HEK293T (cell line): ENCODE results near the gene HPDL.

Experiments
- CTCF ChIA-PET: fragments of 350-600 bp; formaldehyde crosslinking; extraction: SDS; loops from one replicate; lab custom pipeline; 2021; ENCODE audit warnings: antibody characterized with exemption, inconsistent platforms; lab: Yijun Ruan, JAX
- POLR2A ChIA-PET: fragments of 350-600 bp; formaldehyde crosslinking; extraction: SDS; loops from one replicate; lab custom pipeline; 2020; ENCODE audit warnings: antibody characterized with exemption, inconsistent platforms; lab: Yijun Ruan, JAX
- DNase-seq: peaks from one replicate; pipeline ENCODE4 v3.0.0; 2012; ENCODE audit warnings: mixed read lengths; ENCODE audit errors: extremely low spot score
- ARNT ChIP-seq: fragments of 450-650 bp; IDR thresholded peaks from 2 replicates; pipeline ENCODE4 v1.6.1; 2017; ENCODE audit warnings: mild to moderate bottlenecking
- BHLHE40 ChIP-seq: fragments of 450-650 bp; IDR thresholded peaks from 2 replicates; pipeline ENCODE4 v1.6.1; 2016; ENCODE audit warnings: mild to moderate bottlenecking, moderate library complexity, borderline replicate concordance
- CTBP1 ChIP-seq: fragments of 450-650 bp; IDR thresholded peaks from 2 replicates; pipeline ENCODE4 v1.6.1; 2016; ENCODE audit warnings: borderline replicate concordance
- ELF4 ChIP-seq: fragments of 450-650 bp; IDR thresholded peaks from 2 replicates; pipeline ENCODE4 v1.6.1; 2017; ENCODE audit warnings: antibody characterized with exemption
- FOXA1 ChIP-seq: fragments of 450-650 bp; IDR thresholded peaks from 2 replicates; pipeline ENCODE4 v1.6.1; 2016; ENCODE audit warnings: mild to moderate bottlenecking
- FOXK2 ChIP-seq: fragments of 450-650 bp; IDR thresholded peaks from 2 replicates; pipeline ENCODE4 v1.6.1; 2016; ENCODE audit warnings: mild to moderate bottlenecking
- FOXM1 ChIP-seq: fragments of 450-650 bp; IDR thresholded peaks from 2 replicates; pipeline ENCODE4 v1.6.1; 2017; ENCODE audit warnings: mild to moderate bottlenecking, borderline replicate concordance
- HDGF ChIP-seq: fragments of 450-650 bp; IDR thresholded peaks from 2 replicates; pipeline ENCODE4 v1.6.1; 2017; ENCODE audit warnings: antibody characterized with exemption, borderline replicate concordance
- L3MBTL2 ChIP-seq: fragments of 450-650 bp; conservative IDR thresholded peaks from 2 replicates; pipeline ENCODE4 v1.6.1; 2016; ENCODE audit warnings: mild to moderate bottlenecking
- LEF1 ChIP-seq: fragments of 450-650 bp; IDR thresholded peaks from 2 replicates; pipeline ENCODE4 v1.6.1; 2017; ENCODE audit warnings: mild to moderate bottlenecking, borderline replicate concordance
- NFRKB ChIP-seq: fragments of 450-650 bp; IDR thresholded peaks from 2 replicates; pipeline ENCODE4 v1.6.1; 2016; ENCODE audit warnings: mild to moderate bottlenecking, moderate library complexity
- SP1 ChIP-seq: fragments of 450-650 bp; IDR thresholded peaks from 2 replicates; pipeline ENCODE4 v1.6.1; 2017
- SUZ12 ChIP-seq: fragments of 450-650 bp; IDR thresholded peaks from 2 replicates; pipeline ENCODE4 v1.6.1; 2016; ENCODE audit warnings: mild to moderate bottlenecking
- TARDBP ChIP-seq: fragments of 450-650 bp; IDR thresholded peaks from 2 replicates; pipeline ENCODE4 v1.6.1; 2016
- ZNF384 ChIP-seq: fragments of 450-650 bp; IDR thresholded peaks from 2 replicates; pipeline ENCODE4 v1.6.1; 2016
- TF ChIP-seq, protein P1 (sequence below): fragments of 450-650 bp; IDR thresholded peaks from 2 replicates; pipeline ENCODE4 v1.6.1; 2016

The HPDL gene

DNA sequence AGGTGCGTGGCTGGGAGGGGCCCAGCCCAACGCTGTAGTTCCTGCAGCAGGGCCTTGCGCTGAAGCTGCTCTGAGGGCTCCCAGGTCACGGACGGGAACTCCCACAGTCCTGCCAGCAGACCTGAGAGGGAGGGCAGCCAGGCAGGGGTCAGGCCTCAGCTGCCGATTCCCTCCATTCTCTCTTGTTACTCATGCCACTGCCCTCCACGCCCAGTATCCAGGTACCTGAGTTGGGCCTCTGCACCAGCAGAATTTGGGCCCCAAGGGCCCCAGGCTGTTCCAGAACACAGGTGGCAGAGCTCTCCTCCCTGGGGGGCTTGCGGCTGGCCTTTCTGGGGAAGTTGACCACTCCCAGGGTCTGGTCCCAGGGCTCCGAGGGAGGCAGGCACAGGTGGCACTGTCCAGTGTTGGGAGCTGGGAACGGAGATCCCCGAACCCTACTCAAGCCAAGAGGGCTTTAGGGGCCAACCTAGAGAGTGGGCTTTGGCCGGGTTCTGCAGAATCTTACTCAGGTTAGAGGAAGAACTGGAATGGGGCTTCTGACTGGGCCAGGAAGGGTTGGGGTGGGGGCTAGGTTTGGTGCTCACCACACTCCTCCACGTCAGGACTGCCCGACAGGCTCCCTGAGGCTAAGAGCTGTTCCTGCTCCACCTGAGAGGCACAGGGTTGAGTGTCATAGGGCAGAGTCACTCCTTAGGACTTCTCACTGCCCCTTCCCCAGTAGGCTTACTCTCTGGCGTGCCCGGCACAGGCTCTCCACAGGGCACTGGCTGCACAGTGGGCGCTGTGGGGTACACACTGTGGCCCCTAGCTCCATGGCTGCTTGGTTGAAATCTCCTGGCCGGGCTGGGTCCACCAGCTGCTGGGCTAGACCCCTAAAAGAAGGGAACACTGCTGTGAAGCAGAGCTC is 5.0 kb downstream of the HPDL start:
- ChIA-PET CTCF (no interaction called here), POLR2A (interaction anchor here (1.5 to 7.0 kb wide), 2 partner anchors 8 to 28 kb away, joined by 5 to 61 read pairs; partner anchors contain the start of genes MUTYH and TOE1)

DNA sequence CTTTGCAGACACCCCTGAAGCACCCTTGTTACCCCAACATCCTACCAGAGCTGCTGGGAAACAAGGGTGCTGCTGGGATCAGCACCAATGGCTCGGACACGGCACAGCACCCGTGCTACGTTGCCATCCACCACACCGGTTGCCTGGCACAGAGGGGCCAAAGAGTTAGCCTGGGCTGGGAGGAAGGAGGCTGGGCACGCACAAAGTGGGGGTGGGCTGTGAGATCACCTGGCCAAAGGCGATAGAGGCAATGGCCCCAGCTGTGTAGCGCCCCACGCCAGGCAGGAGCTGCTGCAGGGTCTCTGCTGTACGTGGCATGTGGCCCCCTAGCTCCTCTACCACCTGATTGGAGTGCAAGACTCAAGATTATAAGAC is 5.6 kb downstream of the HPDL start:
- TF ChIP-seq, protein P1, sequence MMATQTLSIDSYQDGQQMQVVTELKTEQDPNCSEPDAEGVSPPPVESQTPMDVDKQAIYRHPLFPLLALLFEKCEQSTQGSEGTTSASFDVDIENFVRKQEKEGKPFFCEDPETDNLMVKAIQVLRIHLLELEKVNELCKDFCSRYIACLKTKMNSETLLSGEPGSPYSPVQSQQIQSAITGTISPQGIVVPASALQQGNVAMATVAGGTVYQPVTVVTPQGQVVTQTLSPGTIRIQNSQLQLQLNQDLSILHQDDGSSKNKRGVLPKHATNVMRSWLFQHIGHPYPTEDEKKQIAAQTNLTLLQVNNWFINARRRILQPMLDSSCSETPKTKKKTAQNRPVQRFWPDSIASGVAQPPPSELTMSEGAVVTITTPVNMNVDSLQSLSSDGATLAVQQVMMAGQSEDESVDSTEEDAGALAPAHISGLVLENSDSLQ: no peak
- no peak for TF ChIP-seq BHLHE40
- no peak for TF ChIP-seq CTBP1
- no peak for TF ChIP-seq ELF4
- no peak for TF ChIP-seq ARNT
- TF ChIP-seq HDGF: no peak
- no peak for TF ChIP-seq TARDBP
- TF ChIP-seq LEF1: no peak
- no peak for TF ChIP-seq SP1
- TF ChIP-seq SUZ12: no peak
- TF ChIP-seq L3MBTL2: no peak
- TF ChIP-seq ZNF384: no peak
- POLR2A ChIA-PET: interaction anchor here (7.0 kb wide), 1 partner anchor 8 kb away, joined by 61 read pairs; the partner anchor contains the start of genes MUTYH and TOE1
- CTCF ChIA-PET: no interaction called here
- no peak for DNase-seq

More for the DNA sequence above, 5.0 kb downstream of the HPDL start:
- no peak for TF ChIP-seq BHLHE40
- DNase-seq: no peak

DNA sequence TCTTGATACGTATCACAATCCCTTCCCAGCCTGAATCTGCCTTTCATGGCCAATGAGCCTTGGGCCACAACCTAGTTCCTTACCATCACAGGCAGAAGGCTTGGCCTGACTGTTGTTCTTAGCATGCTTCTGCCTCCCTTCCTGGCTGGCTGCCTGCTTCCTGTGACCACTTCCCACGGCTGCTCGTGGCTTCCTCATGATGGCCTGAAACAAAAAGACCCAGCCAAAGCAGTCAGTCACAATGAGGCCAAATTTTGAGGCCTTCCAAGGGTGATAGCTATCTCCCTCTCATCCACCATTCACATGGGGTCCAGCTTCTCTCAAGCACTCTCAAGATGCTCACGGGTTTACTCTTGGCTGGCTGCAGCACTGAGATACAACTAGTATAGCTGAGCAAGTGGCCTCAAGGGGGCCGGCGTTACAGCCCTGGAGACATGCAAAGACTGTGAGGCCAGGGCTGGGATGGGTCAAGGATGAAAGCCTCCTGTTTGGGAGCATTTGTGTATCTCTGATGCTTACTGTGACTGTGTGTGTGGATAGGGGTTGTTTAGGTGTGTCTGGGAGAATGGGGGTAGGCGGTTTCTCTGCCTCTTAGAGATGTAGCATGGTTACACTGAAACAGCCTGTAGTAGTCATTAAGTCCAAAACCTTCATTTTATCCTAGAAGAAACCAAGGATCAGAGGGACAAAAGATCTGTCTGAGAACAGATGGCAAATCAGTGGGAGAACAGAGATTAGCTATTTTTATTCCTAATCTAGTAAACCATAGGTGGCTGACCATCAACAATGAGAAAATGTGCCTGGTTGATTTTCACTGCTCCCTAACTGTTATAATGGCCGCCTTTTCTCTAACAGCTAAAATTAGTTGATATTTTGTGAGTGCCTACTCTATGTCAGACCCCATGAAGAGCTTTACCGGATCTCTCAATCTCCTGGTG is 7.9 kb downstream of the HPDL start:
- ChIA-PET POLR2A (interaction anchor here (0.6 to 1.2 kb wide), 2 partner anchors 30 to 31 kb away, joined by 3 to 4 read pairs; no protein-coding TSS in a partner anchor), CTCF (no interaction called here)
- TF ChIP-seq HDGF (no peak), SUZ12 (no peak), BHLHE40 (no peak), NFRKB (no peak), SP1 (no peak), CTBP1 (no peak), L3MBTL2 (no peak), TARDBP (no peak), FOXA1 (no peak)
- TF ChIP-seq, protein P1: no peak
- no peak for DNase-seq

DNA sequence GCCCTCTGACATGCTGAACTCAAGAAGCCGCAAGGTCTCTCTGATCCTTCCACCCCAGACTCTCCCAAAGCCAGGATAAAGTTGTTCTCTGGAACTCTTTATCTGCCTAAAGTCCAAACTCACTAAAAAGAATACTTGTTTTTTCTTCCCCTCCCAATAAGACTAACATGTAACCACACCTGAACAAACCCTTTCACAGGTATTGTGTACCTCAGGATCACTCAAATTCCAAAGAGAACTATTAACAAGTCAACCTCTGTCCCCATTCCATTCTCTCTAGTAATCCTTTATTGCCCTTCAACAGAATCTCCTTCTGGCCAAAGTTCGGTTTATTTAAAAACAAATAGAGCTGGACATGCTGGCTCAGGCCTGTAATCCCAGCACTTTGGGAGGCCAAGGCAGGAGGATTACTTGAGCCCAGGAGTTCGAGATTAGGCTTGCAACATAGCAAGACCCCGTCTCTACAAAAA is 9.2 kb downstream of the HPDL start:
- ChIA-PET CTCF (no interaction called here), POLR2A (interaction anchor here (1.2 kb wide), 1 partner anchor 31 kb away, joined by 4 read pairs; no protein-coding TSS in a partner anchor)
- TF ChIP-seq SUZ12 (no peak), CTBP1 (no peak), ELF4 (no peak), FOXM1 (no peak), BHLHE40 (no peak), ARNT (no peak), FOXA1 (no peak), FOXK2 (no peak), HDGF (no peak), SP1 (no peak), ZNF384 (no peak), L3MBTL2 (no peak), LEF1 (no peak)
- no peak for DNase-seq

DNA sequence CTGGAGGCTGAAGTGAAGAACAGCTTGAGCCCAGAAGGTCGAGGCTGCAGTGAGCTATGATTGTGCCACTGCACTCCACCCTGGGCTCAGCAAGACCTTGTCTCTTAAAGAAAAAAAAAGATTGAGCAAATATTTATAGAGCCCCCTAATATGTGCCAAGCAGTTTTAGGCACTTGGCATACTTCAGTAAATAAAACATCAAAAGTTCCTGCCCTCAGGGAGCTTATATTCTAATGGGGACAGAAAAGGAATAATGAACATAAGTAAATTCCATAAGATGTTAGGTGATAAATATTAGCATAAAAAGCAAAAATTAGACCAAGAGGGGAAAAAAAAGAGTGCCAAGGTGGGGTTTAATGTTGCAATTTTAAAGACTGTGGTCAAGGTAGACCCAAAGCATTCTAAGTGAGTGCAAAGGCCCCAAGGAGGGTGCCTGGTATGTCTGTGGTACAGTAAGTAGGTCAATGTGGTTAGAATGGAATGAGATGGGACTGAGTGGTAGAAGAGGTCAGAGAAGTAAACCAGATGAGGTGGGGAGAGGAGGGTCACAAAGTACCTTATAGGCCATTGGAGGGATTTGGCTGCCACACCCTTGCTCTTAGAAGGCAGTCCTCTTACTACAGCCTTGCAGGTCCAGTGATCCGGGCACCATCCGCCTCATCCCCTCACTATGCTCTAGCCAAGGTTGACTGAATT is 11.1 kb downstream of the HPDL start:
- no peak for DNase-seq
- CTCF ChIA-PET: interaction anchor here (0.6 kb wide), 1 partner anchor 39 kb away, joined by 3 read pairs; no protein-coding TSS in a partner anchor
- TF ChIP-seq LEF1 (no peak), ELF4 (no peak), SP1 (no peak), SUZ12 (no peak), TARDBP (no peak), FOXA1 (no peak), L3MBTL2 (no peak), NFRKB (no peak), FOXK2 (no peak), CTBP1 (no peak), FOXM1 (no peak), HDGF (no peak)
- POLR2A ChIA-PET: interaction anchor here (0.8 to 4.8 kb wide), 3 partner anchors 9 to 33 kb away, joined by 4 to 90 read pairs (median 77); no protein-coding TSS in a partner anchor
